HEK293 (cell line): Measurements from ENCODE around the gene APOC3.
"Not testable (repeated sequence)": the region's sequence is repeated elsewhere in the genome, so short reads cannot be mapped to it uniquely, and the experiment has no call there.

ENCODE experiments used
- CTCF ChIA-PET: fragments of 350-600 bp; formaldehyde crosslinking; extraction: SDS; loops from one replicate; lab custom pipeline; 2021; ENCODE audit warnings: antibody characterized with exemption; lab: Yijun Ruan, JAX
- POLR2A ChIA-PET: fragments of 300-600 bp; formaldehyde crosslinking; extraction: SDS; loops from one replicate; lab custom pipeline; 2020; ENCODE audit warnings: antibody characterized with exemption, inconsistent platforms; lab: Yijun Ruan, JAX
- H3K27ac ChIP-seq: fragments of 200-500 bp; sonication (Bioruptor generic); 2 replicates; pipeline ENCODE4 v1.5.1; 2014; ENCODE audit warnings: low read depth, low read length, control low read depth, inconsistent platforms; ENCODE audit errors: extremely low read depth
- H3K36me3 ChIP-seq, 2 experiments: fragments of 200-500 bp in 1 of 2; sonication (Bioruptor generic) in 1 of 2; 1 replicate in 1 of 2; 2 replicates in 1 of 2; pipeline ENCODE4 v1.5.1; 2014 to 2017; ENCODE audit warnings: inconsistent platforms in 2 of 2, low read length in 2 of 2; ENCODE audit not compliant: control insufficient read depth in 2 of 2, insufficient read depth in 1 of 2
- H3K4me1 ChIP-seq: fragments of 200-500 bp; sonication (Bioruptor generic); 2 replicates; pipeline ENCODE4 v1.5.1; 2014; ENCODE audit warnings: mild to moderate bottlenecking, low read length, inconsistent platforms; ENCODE audit not compliant: control insufficient read depth, insufficient read depth
- H3K4me3 ChIP-seq: 2 replicates; pipeline ENCODE4 v1.5.1; 2011; ENCODE audit warnings: low read depth, mild to moderate bottlenecking, control low read depth, low read length, moderate library complexity
- H3K9me3 ChIP-seq: fragments of 200-500 bp; sonication (Bioruptor generic); 2 replicates; pipeline ENCODE4 v1.5.1; 2014; ENCODE audit warnings: low read depth, low read length, inconsistent platforms; ENCODE audit not compliant: control insufficient read depth, insufficient read depth
- BCL6B ChIP-seq: fragments of 450-650 bp; formaldehyde crosslinking; IDR thresholded peaks from 2 replicates; pipeline ENCODE4 v1.5.1; 2017; ENCODE audit warnings: missing biosample characterization, missing genetic modification characterization
- MEIS1 ChIP-seq: sonication (generic); formaldehyde crosslinking; IDR thresholded peaks from 2 replicates; pipeline ENCODE4 v1.8.1; 2022; ENCODE audit warnings: missing genetic modification reagents, mild to moderate bottlenecking, borderline replicate concordance
- SALL2 ChIP-seq: fragments of 450-650 bp; formaldehyde crosslinking; IDR thresholded peaks from 2 replicates; pipeline ENCODE4 v1.5.0; 2017; ENCODE audit warnings: missing biosample characterization, mild to moderate bottlenecking, missing genetic modification characterization, borderline replicate concordance
- SP2 ChIP-seq: fragments of 450-650 bp; formaldehyde crosslinking; IDR thresholded peaks from 2 replicates; pipeline ENCODE4 v1.5.1; 2016; ENCODE audit warnings: missing biosample characterization, missing genetic modification characterization
- SP7 ChIP-seq: fragments of 450-650 bp; formaldehyde crosslinking; IDR thresholded peaks from 2 replicates; pipeline ENCODE4 v1.5.1; 2016; ENCODE audit warnings: missing biosample characterization, missing genetic modification characterization
- TRIM28 ChIP-seq: IDR thresholded peaks from 2 replicates; pipeline ENCODE4 v1.6.1; 2011; ENCODE audit warnings: low read length, control low read depth, borderline replicate concordance
- YY2 ChIP-seq: fragments of 450-650 bp; formaldehyde crosslinking; IDR thresholded peaks from 2 replicates; pipeline ENCODE4 v1.5.1; 2016; ENCODE audit warnings: missing biosample characterization, missing genetic modification characterization
- ZNF169 ChIP-seq: fragments of 450-650 bp; formaldehyde crosslinking; IDR thresholded peaks from 2 replicates; pipeline ENCODE4 v1.5.1; 2016; ENCODE audit warnings: missing biosample characterization, missing genetic modification characterization
- ZNF19 ChIP-seq: fragments of 450-650 bp; formaldehyde crosslinking; IDR thresholded peaks from 2 replicates; pipeline ENCODE4; 2016; ENCODE audit warnings: missing biosample characterization, missing genetic modification characterization, low read depth
- ZNF37A ChIP-seq: fragments of 450-650 bp; IDR thresholded peaks from 2 replicates; pipeline ENCODE4 v1.5.1; 2018; ENCODE audit warnings: missing biosample characterization, missing genetic modification characterization
- ZNF488 ChIP-seq: fragments of 450-650 bp; formaldehyde crosslinking; IDR thresholded peaks from 2 replicates; pipeline ENCODE4 v1.5.1; 2016; ENCODE audit warnings: missing biosample characterization, missing genetic modification characterization
- ZNF510 ChIP-seq: fragments of 450-650 bp; formaldehyde crosslinking; IDR thresholded peaks from 2 replicates; pipeline ENCODE4 v1.5.1; 2018; ENCODE audit warnings: mild to moderate bottlenecking, missing genetic modification characterization, missing biosample characterization; ENCODE audit not compliant: insufficient replicate concordance
- ZNF571 ChIP-seq: fragments of 450-650 bp; formaldehyde crosslinking; IDR thresholded peaks from 2 replicates; pipeline ENCODE4 v1.5.0; 2017; ENCODE audit warnings: missing biosample characterization, missing genetic modification characterization
- ZNF596 ChIP-seq: fragments of 450-650 bp; IDR thresholded peaks from 2 replicates; pipeline ENCODE4 v1.5.0; 2018; ENCODE audit warnings: missing biosample characterization, mild to moderate bottlenecking, missing genetic modification characterization, moderate library complexity
- ZNF785 ChIP-seq: fragments of 450-650 bp; formaldehyde crosslinking; IDR thresholded peaks from 2 replicates; pipeline ENCODE4 v1.5.1; 2016; ENCODE audit warnings: missing biosample characterization, missing genetic modification characterization
- TF ChIP-seq, protein P1 (sequence below): fragments of 450-650 bp; formaldehyde crosslinking; IDR thresholded peaks from 2 replicates; pipeline ENCODE4 v1.5.1; 2016; ENCODE audit warnings: missing biosample characterization, missing genetic modification characterization, low read depth
- TF ChIP-seq, protein P2 (sequence below): fragments of 450-650 bp; formaldehyde crosslinking; IDR thresholded peaks from 2 replicates; pipeline ENCODE4 v1.5.1; 2017; ENCODE audit warnings: missing biosample characterization, missing genetic modification characterization

APOC3 gene

DNA sequence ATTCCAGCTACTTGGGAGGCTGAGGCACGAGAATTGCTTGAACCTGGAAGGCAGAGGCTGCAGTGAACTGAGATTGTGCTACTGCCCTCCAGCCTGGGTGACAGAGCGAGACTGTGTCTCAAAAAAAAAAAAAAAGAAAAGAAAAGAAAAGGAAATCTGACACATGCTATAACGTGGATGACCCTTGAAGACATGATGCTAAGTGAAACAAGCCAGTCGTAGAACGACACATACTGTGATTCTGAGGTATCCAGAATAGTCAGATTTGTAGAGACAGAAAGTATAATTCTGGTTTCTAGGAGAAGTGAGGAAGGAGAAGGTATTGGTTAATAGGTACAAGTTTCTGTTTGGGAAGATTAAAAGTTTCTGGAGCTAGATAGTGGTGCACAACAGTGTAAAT, 31.3 kb upstream of the APOC3 start (continued):
- TF ChIP-seq, protein P1, sequence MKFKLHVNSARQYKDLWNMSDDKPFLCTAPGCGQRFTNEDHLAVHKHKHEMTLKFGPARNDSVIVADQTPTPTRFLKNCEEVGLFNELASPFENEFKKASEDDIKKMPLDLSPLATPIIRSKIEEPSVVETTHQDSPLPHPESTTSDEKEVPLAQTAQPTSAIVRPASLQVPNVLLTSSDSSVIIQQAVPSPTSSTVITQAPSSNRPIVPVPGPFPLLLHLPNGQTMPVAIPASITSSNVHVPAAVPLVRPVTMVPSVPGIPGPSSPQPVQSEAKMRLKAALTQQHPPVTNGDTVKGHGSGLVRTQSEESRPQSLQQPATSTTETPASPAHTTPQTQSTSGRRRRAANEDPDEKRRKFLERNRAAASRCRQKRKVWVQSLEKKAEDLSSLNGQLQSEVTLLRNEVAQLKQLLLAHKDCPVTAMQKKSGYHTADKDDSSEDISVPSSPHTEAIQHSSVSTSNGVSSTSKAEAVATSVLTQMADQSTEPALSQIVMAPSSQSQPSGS = no peak
- TF ChIP-seq ZNF510 (tag by site-specific recombination) = no peak
- TF ChIP-seq, protein P2, sequence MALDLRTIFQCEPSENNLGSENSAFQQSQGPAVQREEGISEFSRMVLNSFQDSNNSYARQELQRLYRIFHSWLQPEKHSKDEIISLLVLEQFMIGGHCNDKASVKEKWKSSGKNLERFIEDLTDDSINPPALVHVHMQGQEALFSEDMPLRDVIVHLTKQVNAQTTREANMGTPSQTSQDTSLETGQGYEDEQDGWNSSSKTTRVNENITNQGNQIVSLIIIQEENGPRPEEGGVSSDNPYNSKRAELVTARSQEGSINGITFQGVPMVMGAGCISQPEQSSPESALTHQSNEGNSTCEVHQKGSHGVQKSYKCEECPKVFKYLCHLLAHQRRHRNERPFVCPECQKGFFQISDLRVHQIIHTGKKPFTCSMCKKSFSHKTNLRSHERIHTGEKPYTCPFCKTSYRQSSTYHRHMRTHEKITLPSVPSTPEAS = no peak
- TF ChIP-seq TRIM28 = no peak

- no peak overlapping the region for H3K27ac ChIP-seq
- CTCF ChIA-PET = interaction anchor here (0.6 to 2.8 kb wide), 3 partner anchors 10 to 305 kb away, joined by 3 to 19 read pairs (median 3); partner anchors contain the start of gene APOA5
- POLR2A ChIA-PET = no interaction called here
- H3K9me3 ChIP-seq = no peaks in the 10 kb centered on the region
- no peak for TF ChIP-seq SALL2 (tag by site-specific recombination)
- TF ChIP-seq ZNF785 (tag by site-specific recombination) = no peak
- no peak for TF ChIP-seq MEIS1 (CRISPR knock-in tag)
- TF ChIP-seq BCL6B (tag by site-specific recombination) = no peak
- no peak for TF ChIP-seq ZNF37A (tag by site-specific recombination)
- no peak for TF ChIP-seq ZNF169 (tag by site-specific recombination)
- TF ChIP-seq ZNF488 (tag by site-specific recombination) = no peak
- TF ChIP-seq ZNF571 (tag by site-specific recombination) = no peak
- TF ChIP-seq SP2 = no peak
- TF ChIP-seq ZNF596 = no peak
- no peak for TF ChIP-seq YY2 (tag by site-specific recombination)
- TF ChIP-seq ZNF19 (tag by site-specific recombination) = no peak
- no peak for TF ChIP-seq SP7 (tag by site-specific recombination)
- no peak overlapping the region for H3K4me3 ChIP-seq
- no peaks in the 10 kb centered on the region for H3K4me1 ChIP-seq
- no peaks in the 10 kb centered on the region for H3K36me3 ChIP-seq
Measured at GRCh38 chr11:116800610-116801009, 29.1 kb upstream of the APOC3 start.

- H3K4me3 ChIP-seq, H3K36me3 ChIP-seq, POLR2A ChIA-PET, H3K9me3 ChIP-seq, H3K27ac ChIP-seq, H3K4me1 ChIP-seq: not testable (repeated sequence)
- CTCF ChIA-PET = interaction anchor here (0.7 to 1.3 kb wide), 3 partner anchors 11 to 304 kb away, joined by 3 to 6 read pairs (median 3); partner anchors contain the start of gene APOA5
Measured at GRCh38 chr11:116801662-116802061, 28.0 kb upstream of the APOC3 start.
